Measurements from ENCODE around the gene MRPL16. TPM values are rescaled to one million over a fixed set of nuclear protein-coding genes. Genes with fewer than 3 reads are reported as not detected.
"Not testable (repeated sequence)": the region's sequence is repeated elsewhere in the genome, so short reads cannot be mapped to it uniquely, and the experiment has no call there.

MRPL16 gene
- total and polyA plus RNA-seq, 7 donors: 41.9 to 79.5 (median 52.6) TPM

- no peaks in the 10 kb centered on the region for H3K9me3 ChIP-seq
- no peak for TF ChIP-seq EP300 (IDR thresholded peaks at IDR 0.05)
- TF ChIP-seq POLR2A (IDR thresholded peaks at IDR 0.05): no peak
- TF ChIP-seq CTCF (IDR thresholded peaks at IDR 0.05): no peak
- TF ChIP-seq POLR2AphosphoS5 (IDR thresholded peaks at IDR 0.05): no peak
- peaks cover 0 to 52% (median 7%) of the 10 kb centered on the region in 4 donors for H3K36me3 ChIP-seq
- peaks cover 0 to 7% (median 6%) of the 10 kb centered on the region in 4 donors for H3K4me1 ChIP-seq
- no peak overlapping the region for H3K4me3 ChIP-seq
- intact Hi-C loops (cut with DNase I): no loop called here
- no peak for DNase-seq
- 24 to 75% methylated on average over 4 of the region's 4 CpGs for WGBS, 2 donors
- no peaks in the 10 kb centered on the region for H3K27me3 ChIP-seq
- H3K27ac ChIP-seq: no peak overlapping the region
Measured at GRCh38 chr11:59787255-59787588, 23.4 kb downstream of the MRPL16 start.

GRCh38 chr11:59785818-59786217 is 24.8 kb downstream of the MRPL16 start:
- intact Hi-C loops (cut with DNase I): no loop called here
- DNase-seq: no peak
- TF ChIP-seq EP300 (IDR thresholded peaks at IDR 0.05) (no peak), CTCF (IDR thresholded peaks at IDR 0.05) (no peak), POLR2A (IDR thresholded peaks at IDR 0.05) (no peak), POLR2AphosphoS5 (IDR thresholded peaks at IDR 0.05) (no peak)
- H3K27ac ChIP-seq: no peak overlapping the region
- WGBS, 2 donors: 85 to 87% methylated on average over 4 of the region's 4 CpGs
- H3K9me3 ChIP-seq: no peaks in the 10 kb centered on the region
- no peaks in the 10 kb centered on the region for H3K27me3 ChIP-seq
- H3K4me3 ChIP-seq: no peak overlapping the region
- peaks cover 0 to 7% (median 6%) of the 10 kb centered on the region in 4 donors for H3K4me1 ChIP-seq
- H3K36me3 ChIP-seq: peaks cover 0 to 38% (median 6%) of the 10 kb centered on the region in 4 donors

- H3K9me3 ChIP-seq; H3K4me1 ChIP-seq; H3K27me3 ChIP-seq; DNase-seq; intact Hi-C loops (cut with DNase I); H3K4me3 ChIP-seq; H3K27ac ChIP-seq: not testable (repeated sequence)
- H3K36me3 ChIP-seq: peaks cover 0 to 25% (median 3%) of the 10 kb centered on the region in 4 donors
- 78 to 86% methylated on average over 5 of the region's 5 CpGs for WGBS, 2 donors
Measured at GRCh38 chr11:59784441-59784840, 26.1 kb downstream of the MRPL16 start.

GRCh38 chr11:59783632-59784090 is 26.9 kb downstream of the MRPL16 start:
- H3K4me3 ChIP-seq: no peak overlapping the region
- intact Hi-C loops (cut with DNase I): no loop called here
- H3K9me3 ChIP-seq: no peaks in the 10 kb centered on the region
- no peak overlapping the region for H3K27ac ChIP-seq
- WGBS, 2 donors: 85 to 92% methylated on average over 4 of the region's 4 CpGs
- TF ChIP-seq CTCF (IDR thresholded peaks at IDR 0.05) (no peak), POLR2A (IDR thresholded peaks at IDR 0.05) (no peak), POLR2AphosphoS5 (IDR thresholded peaks at IDR 0.05) (no peak), EP300 (IDR thresholded peaks at IDR 0.05) (no peak)
- peaks cover 0 to 7% (median 6%) of the 10 kb centered on the region in 4 donors for H3K4me1 ChIP-seq
- DNase-seq: no peak
- H3K36me3 ChIP-seq: peaks cover 0 to 22% (median under 1%) of the 10 kb centered on the region in 4 donors
- H3K27me3 ChIP-seq: no peaks in the 10 kb centered on the region

GRCh38 chr11:59782080-59782479 is 28.5 kb downstream of the MRPL16 start:
- 65 to 77% methylated on average over 2 of the region's 2 CpGs for WGBS, 2 donors
- DNase-seq: no peak
- Histone ChIP-seq H3K9me3 (no peaks in the 10 kb centered on the region), H3K4me1 (peaks cover 0 to 6% (median 5%) of the 10 kb centered on the region in 4 donors), H3K27ac (no peak overlapping the region), H3K4me3 (no peak overlapping the region), H3K36me3 (peaks cover 0 to 6% (median 0%) of the 10 kb centered on the region in 4 donors), H3K27me3 (no peaks in the 10 kb centered on the region)
- TF ChIP-seq POLR2A (IDR thresholded peaks at IDR 0.05) (no peak), CTCF (IDR thresholded peaks at IDR 0.05) (no peak), POLR2AphosphoS5 (IDR thresholded peaks at IDR 0.05) (no peak), EP300 (IDR thresholded peaks at IDR 0.05) (no peak)
- intact Hi-C loops (cut with DNase I): no loop called here
